ENCODE results near the gene ELP2. TPM values are rescaled to one million over a fixed set of nuclear protein-coding genes. Genes with fewer than 3 reads are reported as not detected.
"Not testable (repeated sequence)": the region's sequence is repeated elsewhere in the genome, so short reads cannot be mapped to it uniquely, and the experiment has no call there.

ELP2 gene
- total RNA-seq, 1 donor, result 198 TPM

DNA sequence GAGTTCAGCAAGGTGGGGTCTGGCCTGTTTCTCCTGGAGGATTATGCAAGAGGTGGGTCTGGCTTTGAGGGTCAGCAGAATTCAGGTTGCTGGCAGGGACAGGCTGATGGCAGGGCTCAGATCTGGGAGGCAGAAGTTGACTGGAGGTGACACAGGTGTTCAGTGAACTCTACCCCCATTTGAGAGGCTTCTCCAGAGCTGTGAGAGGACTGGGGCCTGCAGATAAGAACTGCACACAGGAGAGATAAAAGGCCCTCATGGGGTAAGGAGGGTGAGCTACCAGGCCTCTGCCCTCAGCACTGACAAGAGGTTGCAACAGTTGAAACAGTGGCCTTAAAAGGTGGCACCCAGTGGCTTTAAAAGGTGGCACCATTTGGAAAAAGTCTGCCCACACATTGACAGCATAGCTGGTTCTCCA, 70.7 kb downstream of the ELP2 start:
- no peak overlapping the region for H3K4me3 ChIP-seq (ENCODE audit: low read length)
- no peaks in the 10 kb centered on the region for H3K27me3 ChIP-seq (ENCODE audit: insufficient read depth, low read length)
- no peaks in the 10 kb centered on the region for H3K4me1 ChIP-seq (ENCODE audit: insufficient read depth, low read length)
- H3K9me3 ChIP-seq (ENCODE audit: low read depth, low read length), result no peaks in the 10 kb centered on the region

- Histone ChIP-seq H3K9me3 (ENCODE audit: low read depth, low read length) (no peaks in the 10 kb centered on the region), H3K4me3 (ENCODE audit: low read length) (no peak overlapping the region), H3K27me3 (ENCODE audit: insufficient read depth, low read length) (no peaks in the 10 kb centered on the region), H3K4me1 (ENCODE audit: insufficient read depth, low read length) (no peaks in the 10 kb centered on the region)
Observed at GRCh38 chr18:36201765-36202164, 72.1 kb downstream of the ELP2 start.

DNA sequence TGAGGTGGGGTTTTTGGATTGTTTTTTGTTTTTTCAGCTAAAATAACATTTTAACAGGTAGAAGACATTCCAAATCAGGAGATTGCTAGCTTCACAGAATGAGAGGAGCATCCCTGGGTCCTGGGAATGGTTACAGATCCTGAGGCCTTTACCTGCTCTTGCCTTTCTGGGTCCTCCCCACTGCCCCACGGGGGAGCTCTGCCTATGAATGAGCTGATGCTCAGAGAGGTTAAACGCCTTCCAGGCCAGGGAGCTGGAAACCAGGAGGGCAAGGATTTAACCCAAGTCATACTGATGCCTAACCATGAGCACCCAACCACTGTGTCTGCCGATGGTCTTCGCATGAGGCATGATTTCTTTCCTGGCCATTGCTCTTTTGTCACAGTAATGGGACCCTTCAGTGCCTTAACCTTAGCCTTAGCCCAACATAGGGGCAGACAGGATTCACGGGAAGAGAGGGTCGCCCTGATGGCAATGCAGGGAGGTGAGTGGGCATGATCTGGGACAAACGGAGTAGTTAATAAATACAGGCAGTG, 73.7 kb downstream of the ELP2 start:
- Histone ChIP-seq H3K9me3 (ENCODE audit: low read depth, low read length) (no peaks in the 10 kb centered on the region), H3K4me3 (ENCODE audit: low read length) (no peak overlapping the region), H3K27me3 (ENCODE audit: insufficient read depth, low read length) (no peaks in the 10 kb centered on the region), H3K4me1 (ENCODE audit: insufficient read depth, low read length) (no peaks in the 10 kb centered on the region)

DNA sequence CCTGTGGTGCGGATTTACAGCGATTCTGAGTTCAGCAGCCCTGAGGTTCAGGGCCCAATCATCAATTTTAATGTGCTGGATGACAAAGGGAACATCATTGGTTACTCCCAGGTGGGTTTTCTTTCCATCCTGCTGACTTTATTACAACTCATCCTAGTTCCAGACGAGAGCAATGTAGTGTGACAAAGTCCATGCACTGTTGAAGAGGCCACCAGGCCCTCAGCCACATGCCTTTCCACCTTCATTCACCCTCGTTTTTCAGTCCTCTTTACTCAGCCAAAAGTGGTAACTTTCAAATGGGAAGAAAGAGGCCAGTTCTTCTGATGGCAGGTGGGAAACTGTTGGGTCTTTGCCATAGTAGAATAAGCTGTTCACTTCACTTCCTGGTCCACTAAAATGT, 75.5 kb downstream of the ELP2 start:
- no peaks in the 10 kb centered on the region for H3K9me3 ChIP-seq (ENCODE audit: low read depth, low read length)
- no peaks in the 10 kb centered on the region for H3K27me3 ChIP-seq (ENCODE audit: insufficient read depth, low read length)
- H3K4me1 ChIP-seq (ENCODE audit: insufficient read depth, low read length), result no peaks in the 10 kb centered on the region
- no peak overlapping the region for H3K4me3 ChIP-seq (ENCODE audit: low read length)

- Histone ChIP-seq H3K27me3 (ENCODE audit: insufficient read depth, low read length) (no peaks in the 10 kb centered on the region), H3K4me3 (ENCODE audit: low read length) (no peak overlapping the region), H3K4me1 (ENCODE audit: insufficient read depth, low read length) (no peaks in the 10 kb centered on the region), H3K9me3 (ENCODE audit: low read depth, low read length) (no peaks in the 10 kb centered on the region)
Observed at GRCh38 chr18:36207303-36207702, 77.6 kb downstream of the ELP2 start.

DNA sequence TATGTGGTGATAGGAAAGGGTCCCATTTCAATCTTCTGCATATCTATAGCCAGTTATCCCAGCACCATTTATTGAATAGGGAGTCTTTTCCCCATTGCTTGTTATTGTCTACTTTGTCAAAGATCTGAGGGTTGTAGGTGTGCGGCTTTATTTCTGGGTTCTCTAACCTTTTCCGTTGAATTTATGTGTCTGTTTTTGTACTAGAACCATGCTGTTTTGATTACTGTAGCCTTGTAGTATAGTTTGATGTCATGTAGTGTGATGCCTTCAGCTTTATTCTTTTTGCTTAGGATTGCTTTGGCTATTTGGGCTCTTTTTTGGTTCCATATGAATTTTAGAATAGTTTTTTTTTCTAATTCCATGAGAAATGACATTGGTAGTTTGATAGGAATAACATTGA, 78.3 kb downstream of the ELP2 start:
- not testable (repeated sequence) for H3K4me3 ChIP-seq (ENCODE audit: low read length); H3K27me3 ChIP-seq (ENCODE audit: insufficient read depth, low read length); H3K9me3 ChIP-seq (ENCODE audit: low read depth, low read length); H3K4me1 ChIP-seq (ENCODE audit: insufficient read depth, low read length)

DNA sequence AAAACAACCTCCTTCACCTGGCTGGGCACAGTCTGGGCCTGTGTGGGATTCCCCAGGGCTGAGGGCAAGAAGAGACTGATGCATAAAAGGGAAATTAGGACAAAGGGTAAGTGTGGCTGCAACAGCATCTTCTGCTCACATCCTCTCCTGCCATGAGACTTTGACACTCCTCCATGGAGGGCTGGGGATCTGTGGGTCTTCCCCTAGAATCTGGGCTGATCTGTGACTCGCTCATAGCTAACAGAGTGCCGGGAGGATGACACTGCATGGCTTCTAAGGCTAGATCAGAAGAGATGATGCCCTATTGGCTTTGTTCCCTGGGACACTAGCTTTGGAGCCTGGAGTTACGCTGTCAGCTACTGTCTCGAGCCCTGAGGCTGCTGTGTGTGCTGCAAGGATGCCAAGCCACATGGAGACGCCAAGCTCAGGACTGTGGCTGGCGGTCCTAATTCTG, 81.9 kb downstream of the ELP2 start:
- H3K9me3 ChIP-seq (ENCODE audit: low read depth, low read length), result no peaks in the 10 kb centered on the region
- H3K27me3 ChIP-seq (ENCODE audit: insufficient read depth, low read length), result no peaks in the 10 kb centered on the region
- no peaks in the 10 kb centered on the region for H3K4me1 ChIP-seq (ENCODE audit: insufficient read depth, low read length)
- H3K4me3 ChIP-seq (ENCODE audit: low read length), result no peak overlapping the region

GRCh38 chr18:36212301-36213171, 82.8 kb downstream of the ELP2 start:
- no peaks in the 10 kb centered on the region for H3K27me3 ChIP-seq (ENCODE audit: insufficient read depth, low read length)
- H3K4me1 ChIP-seq (ENCODE audit: insufficient read depth, low read length), result no peaks in the 10 kb centered on the region
- no peaks in the 10 kb centered on the region for H3K9me3 ChIP-seq (ENCODE audit: low read depth, low read length)
- H3K4me3 ChIP-seq (ENCODE audit: low read length), result no peak overlapping the region

GRCh38 chr18:36214811-36215210, 85.1 kb downstream of the ELP2 start:
- no peak overlapping the region for H3K4me3 ChIP-seq (ENCODE audit: low read length)
- no peaks in the 10 kb centered on the region for H3K27me3 ChIP-seq (ENCODE audit: insufficient read depth, low read length)
- no peaks in the 10 kb centered on the region for H3K4me1 ChIP-seq (ENCODE audit: insufficient read depth, low read length)
- no peaks in the 10 kb centered on the region for H3K9me3 ChIP-seq (ENCODE audit: low read depth, low read length)

GRCh38 chr18:36215577-36215976, 85.9 kb downstream of the ELP2 start:
- H3K4me1 ChIP-seq (ENCODE audit: insufficient read depth, low read length), result no peaks in the 10 kb centered on the region
- H3K9me3 ChIP-seq (ENCODE audit: low read depth, low read length), result no peaks in the 10 kb centered on the region

DNA sequence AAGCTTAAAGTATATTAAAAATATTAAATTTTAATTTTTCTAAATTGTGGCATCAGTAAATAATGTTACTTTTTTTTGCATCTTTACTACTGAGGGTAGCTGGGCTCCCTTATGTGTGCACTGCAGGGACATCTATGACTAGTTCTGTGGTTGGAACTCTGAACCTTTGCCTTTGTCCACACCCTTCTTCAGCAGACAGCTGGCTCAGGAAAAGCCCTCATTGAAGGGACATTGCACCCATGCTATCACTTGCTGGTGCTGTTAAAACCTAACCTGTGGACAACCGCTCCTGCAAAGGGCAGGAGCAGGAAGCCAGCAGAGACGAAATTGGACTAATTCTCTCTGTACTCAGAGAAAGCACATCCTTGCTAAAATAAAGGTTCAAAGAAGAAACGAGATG, 87.6 kb downstream of the ELP2 start:
- Histone ChIP-seq H3K27me3 (ENCODE audit: insufficient read depth, low read length) (no peaks in the 10 kb centered on the region), H3K4me3 (ENCODE audit: low read length) (no peak overlapping the region), H3K9me3 (ENCODE audit: low read depth, low read length) (no peaks in the 10 kb centered on the region), H3K4me1 (ENCODE audit: insufficient read depth, low read length) (no peaks in the 10 kb centered on the region)

More at GRCh38 chr18:36215577-36215976, 85.9 kb downstream of the ELP2 start:
- Histone ChIP-seq H3K4me3 (ENCODE audit: low read length) (no peak overlapping the region), H3K27me3 (ENCODE audit: insufficient read depth, low read length) (no peaks in the 10 kb centered on the region)

DNA sequence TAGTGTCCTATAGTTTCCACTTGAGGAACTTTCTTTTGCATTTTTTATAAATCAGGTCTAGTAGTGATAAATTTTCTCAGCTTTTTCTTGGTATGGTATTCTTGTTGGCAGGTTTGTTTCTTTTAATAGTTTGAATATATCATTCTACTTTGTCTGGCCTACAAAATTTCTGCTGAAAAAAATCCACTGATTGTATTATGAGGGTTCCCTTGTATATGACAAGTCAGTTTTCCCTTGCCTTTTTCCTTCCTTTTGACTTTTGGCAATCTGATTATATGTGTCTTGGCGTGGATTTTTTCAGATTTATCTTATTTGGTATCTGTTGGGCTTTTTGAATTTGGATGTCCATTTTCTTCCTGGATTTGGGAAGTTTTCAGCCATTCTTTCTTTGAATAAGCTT, 99.5 kb downstream of the ELP2 start:
- Histone ChIP-seq H3K4me3 (ENCODE audit: low read length) (no peak overlapping the region), H3K4me1 (ENCODE audit: insufficient read depth, low read length) (no peaks in the 10 kb centered on the region), H3K27me3 (ENCODE audit: insufficient read depth, low read length) (no peaks in the 10 kb centered on the region), H3K9me3 (ENCODE audit: low read depth, low read length) (peaks cover 40% of the 10 kb centered on the region)

Other genes with a start within 250 kb of the ELP2 start
- 34.3 TPM for gene RPRD1A, start 62.3 kb upstream of the ELP2 start, total RNA-seq
- gene SLC39A6, start 559 bp upstream of the ELP2 start, total RNA-seq, result 18.1 TPM
- under 0.01 TPM for gene MOCOS, start 57.6 kb downstream of the ELP2 start, total RNA-seq
- gene FHOD3, start 167.8 kb downstream of the ELP2 start, total RNA-seq, result not detected

Data from mononuclear cell (primary cell).